GM21786 (cell line): ENCODE results near the gene EFNA3.
"Not testable (repeated sequence)": the region's sequence is repeated elsewhere in the genome, so short reads cannot be mapped to it uniquely, and the experiment has no call there.

ENCODE experiments used
- ATAC-seq: cut with Tn5 transposase; IDR thresholded peaks from one replicate; pipeline ENCODE4 v1.9.1; 2021; ENCODE audit not compliant: unreplicated experiment

Gene EFNA3

GRCh38 chr1:155108296-155108695 is 29.7 kb downstream of the EFNA3 start:
- no peak for ATAC-seq

DNA sequence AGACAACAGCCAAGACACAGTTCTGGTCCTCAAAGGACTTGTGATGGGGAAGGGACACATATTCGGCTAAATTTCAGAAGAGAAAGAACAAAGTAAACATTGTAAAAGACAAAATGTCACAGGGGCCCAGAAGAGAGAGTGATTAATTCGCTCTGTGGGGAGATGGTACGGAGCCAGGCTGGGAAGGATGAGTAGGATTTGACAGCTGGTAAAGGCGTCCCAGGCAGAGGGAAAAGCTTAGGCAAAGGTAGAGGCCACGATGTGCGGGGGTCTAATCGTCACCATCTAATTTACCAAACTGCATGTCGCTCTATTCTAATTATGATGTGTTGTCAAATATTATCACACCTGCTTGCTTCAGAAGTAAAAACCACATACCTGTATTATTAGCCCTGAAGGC is 31.7 kb downstream of the EFNA3 start:
- no peak for ATAC-seq

GRCh38 chr1:155110826-155111225 is 32.2 kb downstream of the EFNA3 start:
- no peak for ATAC-seq

DNA sequence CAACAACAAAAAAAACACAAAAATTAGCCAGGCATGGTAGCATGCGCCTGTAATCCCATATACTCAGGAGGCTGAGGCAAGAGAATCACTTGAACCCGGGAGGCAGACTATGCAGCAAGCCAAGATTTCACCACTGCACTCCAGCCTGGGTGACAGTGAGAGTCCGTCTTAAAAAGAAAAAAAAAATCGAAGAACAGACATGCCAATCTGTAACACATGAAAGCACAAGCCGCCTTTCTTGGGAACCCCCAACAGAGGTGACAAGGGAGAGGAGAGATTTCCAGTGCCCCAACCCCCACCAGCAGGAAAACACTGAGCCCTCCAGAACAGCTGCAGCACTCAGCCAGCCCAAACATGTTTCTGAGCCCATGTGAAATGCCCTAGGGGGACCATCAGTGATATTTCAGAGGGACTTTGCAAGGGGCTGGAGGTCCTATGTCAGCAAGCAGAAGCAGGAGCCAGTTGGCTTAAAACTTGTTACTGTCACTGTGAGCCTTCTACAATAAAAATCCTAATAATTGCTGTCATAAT is 34.9 kb downstream of the EFNA3 start:
- no peak for ATAC-seq

- no peak for ATAC-seq
Observed at GRCh38 chr1:155116113-155116764, 37.6 kb downstream of the EFNA3 start.

DNA sequence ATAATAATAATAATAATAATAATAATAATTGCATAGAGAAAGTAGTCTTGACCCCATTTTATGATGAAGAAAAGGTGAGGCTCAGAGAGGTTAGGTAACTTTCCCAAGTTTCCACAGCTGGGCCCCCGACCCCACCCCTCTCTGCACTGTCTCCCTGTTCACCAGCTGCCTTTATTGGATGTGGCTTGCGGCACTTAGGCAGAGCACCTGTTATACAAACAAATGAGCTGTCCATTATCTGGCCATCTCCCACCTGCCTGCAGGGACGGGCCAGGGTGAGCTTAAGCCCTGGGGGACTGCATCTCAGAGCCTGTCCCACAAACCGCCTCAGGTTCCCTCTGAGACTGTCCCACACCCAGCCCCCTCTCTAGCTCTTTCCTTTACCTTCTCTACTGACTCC is 39.0 kb downstream of the EFNA3 start:
- no peak for ATAC-seq

- not testable (repeated sequence) for ATAC-seq
Observed at GRCh38 chr1:155118090-155118489, 39.5 kb downstream of the EFNA3 start.

GRCh38 chr1:155120253-155120652 is 41.6 kb downstream of the EFNA3 start:
- ATAC-seq, result no peak

GRCh38 chr1:155121249-155121648 is 42.6 kb downstream of the EFNA3 start:
- no peak for ATAC-seq

GRCh38 chr1:155122308-155122707 is 43.7 kb downstream of the EFNA3 start:
- no peak for ATAC-seq

DNA sequence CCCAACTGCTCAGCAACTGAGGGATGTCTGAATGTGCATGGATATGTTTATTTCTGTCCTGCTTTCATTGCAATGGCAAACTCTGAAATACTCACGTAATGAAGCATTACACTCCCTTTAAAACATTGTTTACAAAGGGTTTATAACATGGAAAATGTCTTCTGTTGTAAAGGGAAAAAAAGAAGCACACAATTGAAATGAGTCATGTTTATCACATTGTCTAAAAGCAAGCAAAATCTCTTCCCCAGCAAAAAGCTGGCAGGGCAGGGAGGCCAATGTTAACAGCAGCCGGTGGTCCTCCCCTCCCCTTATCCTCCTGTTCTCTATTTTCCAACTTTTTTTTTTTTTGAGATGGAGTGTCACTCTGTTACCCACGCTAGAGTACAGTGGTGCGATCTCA is 45.2 kb downstream of the EFNA3 start:
- no peak for ATAC-seq

- ATAC-seq, result no peak
Observed at GRCh38 chr1:155124503-155125463, 46.1 kb downstream of the EFNA3 start.

GRCh38 chr1:155125511-155125945 is 46.9 kb downstream of the EFNA3 start:
- ATAC-seq, result no peak

- ATAC-seq, result no peak
Observed at GRCh38 chr1:155125946-155126555, 47.4 kb downstream of the EFNA3 start.

DNA sequence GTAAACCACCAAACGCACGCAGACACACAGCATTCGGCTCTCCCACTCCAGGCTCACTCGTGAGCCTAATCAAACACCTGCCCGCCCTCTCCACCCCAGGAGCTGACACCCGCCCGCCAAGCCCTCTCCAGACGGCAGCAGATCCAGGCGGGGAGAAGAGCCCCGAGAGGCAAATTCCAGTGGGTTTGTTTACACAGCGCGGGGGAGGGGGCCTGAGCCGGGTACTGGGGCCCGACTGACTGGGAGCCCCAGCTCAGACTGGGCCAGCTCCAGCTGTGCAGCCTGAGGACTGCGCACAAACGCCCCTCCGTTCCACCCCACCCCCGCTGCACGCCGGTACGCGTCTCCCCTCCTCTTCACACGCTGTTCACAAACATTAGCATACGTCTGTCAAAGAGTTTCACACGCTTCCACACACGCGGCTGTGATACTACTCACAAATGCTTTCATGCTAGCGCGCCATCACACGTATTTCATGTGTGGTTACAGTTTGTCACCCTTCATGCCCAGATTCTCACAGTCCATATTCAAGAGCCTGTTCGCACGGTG is 48.0 kb downstream of the EFNA3 start:
- no peak for ATAC-seq

DNA sequence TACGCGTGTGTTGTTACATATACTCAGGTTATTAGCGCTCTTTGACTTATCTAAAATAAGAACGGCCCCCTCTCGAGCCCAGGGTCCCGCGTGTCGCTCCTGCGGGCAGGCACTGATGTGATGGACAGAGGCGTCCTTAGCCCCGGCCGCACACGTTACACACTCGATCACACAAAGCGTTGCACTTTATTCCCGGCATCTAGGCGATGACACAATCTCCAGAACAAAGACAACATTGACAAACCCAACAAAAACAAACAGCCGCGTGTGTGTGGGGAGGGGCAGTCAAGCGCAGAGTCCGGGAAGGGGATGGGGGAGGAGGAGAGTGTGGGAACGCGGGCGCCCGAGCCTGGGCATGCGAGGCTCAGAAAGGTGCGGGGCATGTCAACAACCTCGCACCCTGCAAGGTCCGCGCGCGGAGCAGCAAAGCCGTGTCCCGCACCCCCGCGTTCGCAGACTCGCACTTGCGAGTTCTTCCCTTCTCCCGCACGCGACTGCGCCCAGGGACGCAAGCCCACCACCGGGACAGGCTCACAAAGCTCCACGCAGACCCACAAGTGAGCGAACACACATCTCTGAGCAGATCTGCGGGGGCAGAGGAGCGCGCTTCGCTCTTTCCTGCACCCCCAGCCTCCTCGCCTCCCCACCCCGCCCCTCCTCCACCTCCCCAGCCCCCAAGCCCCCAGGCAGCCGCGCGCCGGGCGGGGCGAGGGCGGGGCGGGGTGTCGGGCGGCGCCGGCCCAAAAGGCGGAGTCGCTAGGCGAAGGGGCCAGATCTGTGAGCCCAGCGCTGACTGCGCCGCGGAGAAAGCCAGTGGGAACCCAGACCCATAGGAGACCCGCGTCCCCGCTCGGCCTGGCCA is 48.7 kb downstream of the EFNA3 start, which contains the start of gene EFNA1:
EFNA1 (plus strand) TSS at position 772 of the 862 bp plus-strand sequence. CDS start 102 bp downstream, outside the sequence.
- ATAC-seq, result no peak

GRCh38 chr1:155127967-155128754 is 49.5 kb downstream of the EFNA3 start:
- no peak for ATAC-seq

DNA sequence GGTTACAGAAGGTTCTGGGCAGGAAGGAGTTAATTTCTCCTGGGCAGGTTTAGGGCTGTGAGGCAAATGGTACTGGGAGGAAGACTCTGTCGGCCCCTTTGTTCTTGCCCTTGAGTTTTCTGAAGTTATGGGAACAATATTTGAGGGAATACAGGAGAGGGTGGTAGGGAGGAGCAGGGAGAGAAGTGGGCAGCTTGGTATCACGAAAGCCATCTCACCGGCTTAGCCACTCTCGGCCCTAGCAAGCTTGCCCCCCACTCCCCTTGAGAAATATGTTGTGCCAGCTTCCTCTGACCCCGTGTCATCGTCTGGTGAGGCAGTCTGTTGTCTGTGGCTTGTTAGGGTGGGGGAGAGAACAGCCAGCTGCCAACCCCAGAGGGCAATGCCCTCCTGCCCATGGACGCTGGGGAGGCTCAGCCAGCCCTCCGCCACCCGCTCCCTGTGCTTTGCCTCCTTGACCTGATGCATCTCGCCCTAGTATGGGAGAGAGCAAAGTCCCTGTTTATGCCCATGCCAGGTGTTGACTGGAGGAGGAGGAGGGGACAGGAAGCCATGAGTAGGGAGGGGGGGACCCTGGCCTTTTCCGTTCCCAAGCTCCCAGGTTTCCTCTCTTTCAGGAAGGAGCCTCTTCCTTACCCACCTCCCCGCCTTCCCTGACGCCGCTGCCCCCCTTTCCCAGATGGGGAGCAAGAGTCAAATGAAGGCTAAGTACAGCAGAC is 50.3 kb downstream of the EFNA3 start:
- ATAC-seq, result no peak
